Inflammatory macrophage treated with lipopolysaccharide for 4 hours (primary cell): Measurements from ENCODE around the gene VPS37C.
A peak's percentile ranks its signal among the peaks of the same experiment; 100 is the strongest.

Experiments
- DNase-seq: peaks from one replicate; pipeline ENCODE4 v3.0.0-alpha.2; 2020

Gene VPS37C

DNA sequence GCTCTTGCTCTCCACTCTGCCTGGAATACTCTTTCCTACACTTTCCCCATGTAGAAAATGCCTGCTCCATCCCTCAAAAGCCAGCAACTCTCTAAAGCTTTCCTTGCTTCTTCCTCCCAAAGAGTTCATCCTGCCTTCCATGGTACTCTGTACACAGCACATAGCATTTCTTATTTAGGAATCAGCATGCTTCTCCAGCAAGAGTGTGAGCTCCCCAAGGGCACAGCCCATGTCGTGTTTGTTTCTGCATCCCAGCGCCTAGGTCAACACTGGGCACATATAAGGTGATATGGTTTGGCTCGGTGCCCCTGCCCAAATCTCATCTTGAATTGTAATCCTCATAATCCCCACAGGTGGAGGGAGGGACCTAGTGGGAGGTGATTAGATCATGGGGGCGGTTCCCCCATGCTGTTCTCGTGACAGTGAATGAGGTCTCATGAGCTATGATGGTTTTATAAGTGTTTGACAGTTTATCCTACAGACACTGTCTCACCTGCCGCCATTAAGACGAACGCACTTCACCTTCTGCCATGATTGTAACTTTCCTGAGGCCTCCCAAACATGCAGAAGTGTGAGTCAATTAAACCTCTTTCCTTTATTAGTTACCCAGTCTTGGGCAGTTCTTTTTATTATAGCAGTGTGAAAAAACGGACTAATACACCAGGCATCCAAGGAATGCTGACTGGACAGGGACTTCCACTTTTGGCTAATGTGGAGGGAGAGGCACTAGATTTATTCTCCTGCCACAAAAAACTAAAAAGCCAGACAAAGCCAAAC lies 8.2 kb downstream of the VPS37C start:
- peak; percentile 10 for DNase-seq

DNA sequence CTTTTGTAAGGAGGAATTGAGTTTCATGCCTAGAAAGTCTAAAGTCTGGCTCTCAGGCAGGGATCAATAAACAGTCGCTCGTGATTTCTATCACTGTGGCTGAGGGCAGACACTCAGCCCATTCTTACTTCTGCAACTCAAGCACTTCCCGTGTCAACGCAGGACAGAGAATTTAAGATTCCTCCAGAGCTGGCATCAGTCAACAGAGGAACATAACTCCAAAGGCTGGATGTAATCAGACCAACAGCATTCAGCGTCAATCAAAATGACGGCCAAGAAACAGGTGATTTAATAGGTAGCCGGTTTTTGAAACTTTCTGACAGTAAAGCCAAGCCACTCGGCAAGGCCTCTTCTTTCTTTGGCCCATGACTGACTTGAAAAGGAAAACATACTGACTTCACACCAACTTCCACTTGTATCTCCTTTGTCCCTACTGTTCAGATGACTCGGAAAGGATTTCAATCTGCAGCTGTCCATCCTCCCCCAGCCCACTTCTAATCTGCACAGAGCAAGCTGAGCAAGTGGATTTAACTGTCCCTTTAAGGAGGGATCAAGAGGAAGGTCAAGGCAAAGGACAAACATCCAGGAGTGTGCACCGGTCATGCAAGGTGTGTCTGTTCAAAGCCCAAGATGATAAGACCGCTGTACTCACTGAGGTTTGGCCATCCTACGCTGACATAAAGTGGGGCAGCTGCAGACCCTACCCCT lies 9.5 kb downstream of the VPS37C start:
- no peak for DNase-seq

DNA sequence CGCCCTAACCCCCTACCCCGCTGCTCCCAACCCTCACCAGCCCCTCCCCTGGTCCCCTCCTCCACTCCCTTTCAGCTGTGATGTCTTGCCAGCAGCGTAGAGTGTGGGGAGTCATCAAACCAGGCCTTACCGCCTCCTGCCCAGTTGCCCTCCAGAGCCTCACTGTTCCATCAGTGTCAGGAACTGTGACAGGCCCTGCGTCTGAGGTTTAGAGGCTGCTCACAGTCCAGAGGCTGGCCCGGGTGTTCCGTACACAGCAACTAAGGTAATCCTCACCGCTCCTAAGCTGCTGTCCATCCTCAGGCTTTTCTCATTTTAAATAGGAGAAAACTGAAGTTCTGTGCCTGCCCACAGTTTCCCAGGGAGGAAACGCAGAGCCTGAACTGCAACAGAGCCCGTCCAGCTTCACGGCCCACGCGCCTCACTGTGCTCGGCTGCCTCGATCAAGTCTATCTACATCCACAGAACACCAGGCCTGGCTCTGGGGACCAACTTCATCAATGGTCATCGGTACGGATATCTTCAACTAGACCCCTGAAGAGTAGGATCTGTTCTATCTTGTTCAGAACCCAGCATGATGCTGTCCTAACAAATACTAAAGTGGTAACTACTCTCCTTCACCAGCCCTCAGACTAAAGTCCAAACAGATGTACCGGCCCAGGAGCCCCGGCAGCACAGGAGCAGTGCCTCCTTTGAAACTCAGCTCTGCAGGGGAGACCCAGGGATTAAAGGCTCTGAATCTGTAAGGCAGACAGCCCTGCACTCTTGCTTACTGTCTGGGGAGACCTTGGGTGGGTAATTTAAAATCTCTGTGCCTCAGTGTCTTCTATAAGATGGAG lies 10.3 kb downstream of the VPS37C start:
- no peak for DNase-seq

DNA sequence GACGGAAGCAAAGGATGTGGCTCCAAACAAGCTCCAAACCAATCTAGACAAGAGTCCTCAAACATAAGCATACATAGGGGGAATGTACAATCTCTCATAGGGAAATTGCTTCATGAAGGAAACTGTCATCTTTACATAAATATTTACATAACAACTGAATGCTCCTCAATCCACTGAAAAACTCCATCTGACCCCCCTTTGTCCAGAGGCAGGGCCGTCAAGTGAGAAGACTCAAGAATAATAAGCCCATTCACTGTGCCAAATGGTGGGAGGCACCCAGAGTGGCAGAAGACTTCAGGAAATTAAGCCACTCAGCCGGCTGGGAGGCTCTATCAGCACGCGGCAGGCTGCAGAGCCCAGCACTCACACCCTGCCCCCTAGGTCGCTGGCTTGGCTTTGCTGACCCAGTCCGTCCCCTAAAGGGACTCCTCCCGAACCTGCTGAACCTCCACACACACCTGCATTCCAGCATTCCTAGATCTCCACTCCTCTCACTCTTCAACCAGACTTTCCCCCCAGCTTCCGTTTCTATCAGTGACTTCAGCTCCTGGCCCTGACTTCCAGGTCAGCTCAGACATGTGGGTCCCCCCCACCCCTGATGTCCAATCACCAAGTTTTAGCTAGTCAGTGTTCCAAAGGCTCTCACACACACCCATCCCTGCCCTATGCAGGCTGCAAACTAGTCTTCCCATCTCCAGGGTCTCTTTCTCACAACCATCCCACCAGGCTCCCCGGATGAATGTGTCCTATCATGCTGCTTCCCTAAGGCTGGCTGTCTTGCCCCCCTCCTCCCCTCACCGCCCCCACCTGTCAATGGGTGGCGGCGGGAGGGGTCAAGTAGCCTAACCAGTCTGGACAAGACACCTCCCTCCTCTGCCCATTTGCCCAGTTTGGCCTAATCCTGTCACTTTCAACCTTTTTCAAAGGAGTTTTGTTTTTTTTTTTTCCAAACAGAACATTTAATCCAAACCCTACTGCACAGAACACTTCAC lies 11.3 kb downstream of the VPS37C start:
- peak; percentile 19 for DNase-seq

DNA sequence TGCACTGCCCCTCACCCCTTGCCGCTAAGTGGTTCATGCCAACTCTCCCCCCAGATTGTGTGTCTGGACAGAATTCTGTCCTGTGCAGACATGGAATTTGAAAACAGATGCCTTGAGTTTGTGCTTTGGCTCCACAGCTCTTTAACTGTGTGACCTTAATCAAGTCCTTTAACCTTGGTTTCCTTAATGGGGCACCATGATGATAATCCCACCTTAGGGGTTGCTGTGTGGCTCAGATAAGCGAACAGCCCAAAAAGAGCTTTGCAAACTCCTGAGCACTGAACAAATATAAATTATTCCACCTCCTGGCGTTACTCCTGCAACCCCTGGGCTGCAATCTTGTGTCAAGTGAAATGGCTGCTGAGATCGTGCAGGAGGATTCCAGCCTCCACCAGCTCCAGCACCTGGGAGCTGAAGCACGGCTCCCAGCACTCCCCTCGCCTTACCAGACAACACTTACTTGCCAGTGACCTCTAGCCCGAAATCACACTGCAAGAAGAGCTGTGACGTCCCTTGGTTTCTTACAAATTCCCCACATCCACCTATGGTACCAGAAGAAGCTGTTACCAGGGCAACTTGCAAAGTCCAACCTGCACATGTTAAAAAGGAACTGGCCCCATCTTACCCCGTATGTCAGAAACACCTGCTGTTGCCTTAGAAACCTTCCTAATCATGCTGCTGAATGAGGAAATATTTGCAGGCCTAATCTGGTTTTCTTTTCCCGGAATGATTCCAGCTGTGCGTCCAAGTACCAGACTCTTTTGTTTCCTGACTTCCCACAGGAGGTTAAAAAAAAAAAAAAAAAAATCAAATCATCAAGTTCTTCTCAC lies 13.2 kb downstream of the VPS37C start:
- DNase-seq: no peak

DNA sequence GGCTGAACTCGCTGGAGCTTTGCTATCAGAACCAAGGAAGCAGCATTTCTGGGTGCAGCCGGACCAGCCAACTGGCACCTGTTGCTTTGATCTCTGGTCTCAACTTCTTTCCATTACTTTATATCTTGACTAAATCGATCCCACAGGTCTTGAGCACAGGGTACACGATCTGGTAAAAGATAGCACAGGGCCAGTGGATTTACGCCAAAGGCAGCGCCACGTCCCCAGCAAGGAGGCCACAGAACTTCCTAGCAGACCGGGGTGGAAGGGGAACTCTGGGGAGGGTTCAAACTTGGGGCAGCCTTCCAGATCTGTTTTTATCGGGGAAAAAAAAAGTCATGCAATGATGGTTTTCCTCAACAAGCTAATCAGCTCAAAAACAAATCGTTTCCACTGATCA lies 14.0 kb downstream of the VPS37C start:
- DNase-seq: no peak

DNA sequence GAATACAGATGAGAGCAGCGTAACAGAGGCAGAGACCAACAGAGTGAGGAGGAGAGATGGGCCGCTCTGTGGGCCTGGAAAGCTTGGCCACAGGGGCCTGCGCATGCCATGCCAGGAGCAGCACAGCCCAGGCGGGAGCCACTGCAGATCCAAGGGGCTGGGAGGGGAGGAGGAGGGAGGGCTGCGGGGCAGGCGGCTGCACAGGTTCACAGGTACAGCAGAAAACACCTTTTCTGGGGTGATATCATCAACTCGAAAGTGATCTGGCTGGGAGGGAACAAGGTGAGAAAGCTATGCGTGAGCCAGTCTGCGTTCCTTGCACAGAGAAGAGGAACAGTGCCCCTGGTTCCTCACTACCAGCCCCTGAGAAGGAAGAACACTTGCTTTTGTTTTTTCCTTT lies 14.8 kb downstream of the VPS37C start:
- no peak for DNase-seq

DNA sequence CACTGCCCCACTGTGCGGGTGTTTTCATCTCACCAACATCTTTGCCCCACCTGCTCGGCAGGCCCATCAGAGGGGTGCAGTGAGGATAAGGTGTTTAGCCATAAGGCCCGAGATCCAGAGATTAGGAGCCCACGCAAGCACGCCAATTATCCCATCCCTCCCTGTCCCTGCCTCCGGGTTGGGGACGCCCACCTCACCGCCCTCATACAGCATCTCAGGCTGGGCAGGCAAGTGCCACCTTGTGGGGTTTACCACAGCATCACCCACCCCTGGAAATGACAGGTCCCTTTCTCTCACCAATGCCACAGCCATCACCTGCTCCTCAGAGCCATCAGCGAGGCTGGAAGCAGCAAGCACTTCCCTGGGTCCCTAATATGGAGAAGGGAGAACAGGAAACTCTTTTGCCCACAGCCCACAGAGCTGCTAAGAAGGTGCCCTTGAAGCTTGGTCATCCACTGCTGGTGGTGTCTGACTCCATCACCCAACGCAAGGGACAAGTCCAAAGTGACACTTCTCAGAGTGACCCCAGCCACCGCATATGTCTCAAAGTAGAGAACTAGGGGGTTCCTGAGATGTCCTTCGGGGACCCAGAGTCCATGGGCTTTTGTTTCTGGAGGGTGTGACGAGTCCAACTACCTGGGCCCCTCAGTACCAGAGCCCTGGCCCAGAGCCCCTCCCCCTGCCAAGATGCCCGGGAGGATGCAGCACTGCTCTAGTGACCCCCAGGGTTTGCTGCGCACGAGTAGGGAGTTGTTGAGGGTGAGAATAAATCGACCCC lies 15.8 kb downstream of the VPS37C start:
- DNase-seq: no peak

DNA sequence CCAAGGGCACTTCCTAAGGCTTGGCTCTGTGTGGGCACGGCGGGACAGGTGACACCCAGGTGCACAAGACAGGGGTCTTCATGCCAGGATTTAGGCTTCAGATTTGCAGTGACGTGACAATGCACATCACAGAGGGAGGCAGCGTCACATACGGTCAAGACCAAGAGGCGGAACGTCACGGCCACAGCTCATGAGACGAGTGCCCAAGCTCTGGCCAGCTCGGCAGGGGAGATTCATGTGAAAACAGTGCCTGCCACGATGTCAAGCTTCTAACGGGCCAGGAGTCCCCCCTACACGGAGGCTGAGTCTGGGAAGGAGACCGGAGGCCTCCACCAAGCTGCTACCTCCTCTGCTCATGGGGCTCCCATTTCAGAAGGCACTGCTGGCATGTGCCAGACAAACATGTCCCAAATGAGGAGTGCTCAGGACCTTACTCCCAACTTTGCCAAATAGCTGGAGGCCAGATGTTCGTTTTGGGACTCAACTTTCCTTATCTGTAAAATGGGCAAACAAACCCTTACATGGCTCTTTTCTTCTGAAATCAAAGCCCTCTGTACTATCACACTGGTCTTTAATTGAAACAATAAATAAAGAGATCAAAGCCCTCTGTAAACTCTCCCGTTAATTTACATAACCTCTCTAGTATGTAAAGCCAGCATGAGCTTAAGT lies 16.6 kb downstream of the VPS37C start:
- no peak for DNase-seq

DNA sequence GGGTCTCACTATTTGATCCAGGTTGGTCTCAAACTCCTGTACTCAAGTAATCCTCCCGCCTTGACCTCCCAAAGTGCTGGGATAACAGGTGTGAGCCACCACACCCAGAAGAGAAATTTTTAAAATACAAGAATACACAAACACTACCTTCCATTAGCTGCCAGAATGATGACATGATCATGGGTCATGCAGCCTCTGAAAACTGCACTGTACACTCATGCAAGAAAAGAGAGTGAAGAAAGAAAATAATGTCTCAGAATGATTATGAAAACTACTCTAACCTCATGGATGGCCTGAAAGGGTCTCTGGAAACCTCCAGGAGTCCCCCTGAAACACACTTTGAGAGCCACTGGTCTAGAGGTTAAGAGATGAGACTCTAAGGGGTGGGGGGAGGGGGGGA lies 18.8 kb downstream of the VPS37C start:
- no peak for DNase-seq

DNA sequence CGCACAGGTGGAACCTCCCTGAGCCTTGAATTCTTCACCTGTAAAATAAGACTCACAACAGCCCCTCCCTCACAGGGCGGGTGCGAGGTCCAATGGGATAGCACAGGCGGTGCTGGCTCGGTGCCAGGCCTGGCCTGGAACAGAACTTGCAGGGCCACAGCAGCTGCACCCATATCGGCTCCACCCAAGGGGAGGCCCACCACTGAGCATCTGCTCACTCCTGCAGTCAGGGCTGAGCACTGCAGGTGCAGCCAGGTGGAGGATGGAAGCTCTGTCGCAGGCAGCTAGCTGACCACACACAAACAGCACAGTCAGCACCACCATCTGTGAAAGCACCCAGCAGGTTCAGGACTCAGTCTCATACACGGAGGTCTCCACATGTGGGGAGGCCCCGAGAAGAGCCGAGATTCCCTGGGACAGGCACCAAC lies 19.6 kb downstream of the VPS37C start:
- DNase-seq: no peak

DNA sequence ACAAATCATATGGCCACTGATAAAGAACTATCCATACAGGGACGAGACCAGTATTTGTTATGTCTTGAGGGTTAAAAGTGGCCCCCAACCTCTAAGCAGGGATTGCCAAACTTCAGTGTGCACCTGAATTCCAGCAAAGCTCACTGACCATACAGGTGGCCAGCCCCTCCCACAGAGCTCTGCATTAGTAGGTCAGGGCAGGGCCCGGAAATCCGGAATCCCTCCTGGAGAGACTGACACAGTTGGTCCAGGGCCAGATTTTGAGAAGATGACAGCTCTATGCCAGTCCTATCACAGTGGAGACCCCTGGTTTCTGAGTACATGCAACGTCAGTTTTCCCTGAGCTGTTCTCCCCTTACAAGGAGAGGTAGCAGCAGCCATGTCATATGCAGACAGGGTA lies 20.8 kb downstream of the VPS37C start:
- no peak for DNase-seq

DNA sequence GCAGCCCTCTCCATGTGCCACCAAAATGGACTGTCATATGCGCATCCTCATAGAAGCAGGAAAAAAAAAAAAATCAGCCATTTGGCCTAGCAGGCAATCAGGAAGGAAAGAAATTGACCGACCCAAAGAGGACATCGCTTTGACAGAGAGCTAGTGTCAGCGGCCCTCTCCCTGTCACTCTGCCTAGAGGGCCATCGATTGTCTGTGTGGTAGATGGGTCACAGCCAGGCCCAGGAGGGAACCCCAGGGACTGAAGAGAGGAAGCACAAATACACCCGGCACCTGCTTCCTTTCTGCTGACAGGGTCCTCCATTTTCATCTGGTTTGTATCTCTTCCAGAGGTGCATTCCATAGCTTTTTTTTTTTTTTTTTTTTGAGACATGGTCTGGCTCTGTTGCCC lies 21.8 kb downstream of the VPS37C start:
- DNase-seq: no peak

DNA sequence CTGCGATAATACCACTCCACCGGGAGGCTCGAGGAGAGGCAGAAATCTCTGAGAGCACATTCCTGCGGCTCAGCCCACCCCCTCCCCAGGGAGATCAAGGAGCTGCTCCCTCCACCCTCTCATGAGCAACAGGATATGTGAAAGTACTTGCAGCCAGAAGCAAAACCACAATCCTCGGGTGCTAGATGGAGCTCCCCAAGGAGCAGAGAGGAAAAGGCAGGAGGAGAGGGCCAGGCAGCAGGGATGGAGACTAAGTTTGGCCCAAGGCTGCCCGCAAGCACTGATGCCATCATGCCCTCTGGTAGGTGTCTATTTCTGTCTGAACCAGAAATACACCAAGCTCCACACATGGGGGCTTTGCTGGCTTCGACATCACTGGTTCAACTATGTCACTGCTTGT lies 22.3 kb downstream of the VPS37C start:
- no peak for DNase-seq

DNA sequence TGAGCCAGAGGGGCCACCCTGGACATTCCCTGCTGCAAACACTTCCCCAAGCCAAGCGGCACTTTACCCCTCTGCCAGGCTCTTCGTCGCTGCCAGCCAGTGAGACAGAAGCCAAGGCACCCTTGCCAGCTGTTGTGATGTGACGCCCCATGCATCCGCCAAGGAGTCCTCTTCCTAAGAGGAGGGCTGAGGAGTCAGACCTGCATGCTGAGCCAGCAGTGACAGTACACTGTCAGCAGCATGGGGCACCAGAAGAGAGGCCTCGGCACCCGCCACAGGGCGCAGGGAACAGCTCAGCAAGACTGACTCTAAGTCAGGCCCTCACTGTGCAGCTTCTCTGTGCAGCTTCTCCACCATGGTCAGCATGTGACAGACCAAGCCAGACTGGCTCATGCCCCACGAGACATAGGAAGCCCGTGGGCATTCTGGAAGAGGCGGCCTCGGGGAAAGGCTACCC lies 26.4 kb downstream of the VPS37C start:
- DNase-seq: no peak

DNA sequence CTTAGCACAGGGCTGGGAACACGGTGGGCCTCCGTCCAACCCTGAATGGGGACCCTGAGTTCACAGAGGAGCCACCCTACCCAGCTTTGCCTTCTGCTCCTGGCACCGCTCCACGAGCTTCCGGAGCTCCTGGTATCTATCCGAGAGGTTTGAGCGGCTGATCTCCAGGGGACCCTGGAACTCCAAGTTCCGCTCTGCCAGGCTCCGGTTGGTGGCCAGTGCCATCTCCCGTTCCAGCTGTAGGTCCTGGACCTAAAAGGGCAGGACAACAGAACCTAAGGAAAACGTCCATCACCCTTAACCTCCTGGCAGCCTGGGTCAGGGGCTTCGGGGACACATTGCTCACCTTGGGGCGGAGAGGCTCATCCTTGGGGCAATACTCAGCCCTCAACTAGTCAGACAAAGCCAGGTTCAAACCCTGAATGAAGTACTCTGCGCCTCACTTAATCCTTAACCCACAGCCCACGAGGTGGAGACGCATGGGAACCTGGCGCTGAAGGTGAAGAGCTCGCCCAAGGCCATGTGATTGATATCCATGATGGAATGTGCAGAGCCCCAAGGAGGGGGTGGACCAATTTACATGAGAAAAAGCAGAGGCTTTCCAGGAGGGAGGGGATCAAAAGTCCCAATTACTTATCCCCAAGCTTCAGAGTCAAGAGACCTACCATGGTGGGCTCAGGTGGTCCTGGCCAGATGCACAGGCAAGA lies 27.1 kb downstream of the VPS37C start:
- DNase-seq: no peak

DNA sequence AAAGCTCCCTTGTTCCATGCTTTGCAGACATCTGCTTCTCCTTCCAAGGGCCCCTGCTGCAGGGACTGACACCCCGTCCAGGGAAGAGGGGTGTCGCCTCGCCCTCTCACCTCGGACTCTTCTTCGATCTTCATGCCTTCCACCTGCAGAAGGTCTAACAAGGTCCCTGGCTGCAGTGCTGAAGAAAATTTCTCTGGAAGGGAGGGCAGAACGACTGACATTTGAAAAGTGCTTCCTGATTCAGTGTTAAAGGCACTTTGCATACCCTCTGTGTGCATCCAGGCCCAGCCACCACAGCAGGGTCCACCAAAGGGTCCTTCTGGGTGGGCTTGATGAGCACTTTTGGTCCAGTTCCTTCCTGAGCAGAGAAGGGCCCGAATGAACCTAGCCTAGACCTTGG lies 28.1 kb downstream of the VPS37C start:
- no peak for DNase-seq

DNA sequence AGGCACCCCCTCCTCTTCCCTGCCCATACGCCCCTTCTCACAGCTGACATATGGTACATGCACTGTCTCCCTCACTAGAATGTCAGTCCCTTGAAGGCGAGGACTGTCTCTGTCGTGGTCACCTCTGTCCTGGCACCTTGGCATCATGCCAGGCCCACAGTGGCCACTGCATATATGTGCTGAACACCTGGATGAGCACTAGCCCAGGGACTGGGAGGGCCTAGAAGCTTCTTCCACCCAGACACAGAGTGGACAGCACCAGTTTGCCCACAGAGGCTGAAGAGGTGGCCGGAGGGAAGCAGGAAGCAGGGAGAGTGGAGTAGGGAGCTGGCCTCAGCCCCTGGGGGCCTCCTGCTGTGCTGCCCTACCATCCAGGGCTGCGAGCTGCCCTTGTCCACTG lies 28.6 kb downstream of the VPS37C start:
- DNase-seq: no peak

DNA sequence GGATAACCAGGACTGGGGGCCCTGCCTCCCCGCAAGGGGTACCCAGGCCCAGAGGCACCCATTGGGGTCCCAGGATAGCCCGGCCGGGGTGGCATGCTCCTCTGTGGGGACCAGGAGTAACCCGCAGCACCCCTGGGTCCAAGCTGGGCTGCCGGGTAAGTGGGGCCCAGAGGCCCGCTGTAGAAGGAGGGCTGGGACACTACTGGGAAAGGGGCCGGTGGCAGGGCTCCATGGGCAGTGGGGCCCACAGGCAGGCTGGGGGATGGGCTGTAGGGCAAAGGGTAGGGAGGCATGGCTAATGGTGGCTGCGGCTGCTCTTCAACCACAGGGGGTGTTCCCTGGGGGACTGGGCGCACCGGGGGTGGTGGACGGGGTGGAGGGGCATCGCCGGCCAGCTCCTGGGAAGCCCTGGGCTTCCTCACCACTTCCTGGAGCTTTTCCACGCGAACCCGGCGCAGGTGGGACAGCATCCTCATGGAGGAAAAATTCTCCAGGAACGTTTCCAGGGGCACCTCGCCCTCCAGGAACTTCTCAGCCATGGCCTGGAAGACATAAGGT lies 29.1 kb downstream of the VPS37C start:
- no peak for DNase-seq
